ENCODE measurements around the gene S100A3.
A peak's percentile ranks its signal among the peaks of the same experiment; 100 is the strongest.
"Not testable (repeated sequence)": the region's sequence is repeated elsewhere in the genome, so short reads cannot be mapped to it uniquely, and the experiment has no call there.

S100A3 gene

GRCh38 chr1:153548722-153549688 is at the start of gene S100A3:
Gene S100A3, minus strand, starts transcription at chr1:153549258. Its CDS starts 773 bp downstream, at chr1:153548485.
- DNase-seq (ENCODE audit: low read depth in 2 of 2), result no peak

GRCh38 chr1:153598309-153599172 is 49.5 kb upstream of the S100A3 start:
- no peak for DNase-seq (ENCODE audit: low read depth in 2 of 2)

GRCh38 chr1:153597206-153597605 is 48.1 kb upstream of the S100A3 start:
- peak in 1 of 2 donors; percentile 17 for DNase-seq (ENCODE audit: low read depth in 2 of 2)

GRCh38 chr1:153592748-153593147 is 43.7 kb upstream of the S100A3 start:
- no peak for DNase-seq (ENCODE audit: low read depth in 2 of 2)

- DNase-seq (ENCODE audit: low read depth in 2 of 2), result no peak
Measured at GRCh38 chr1:153588482-153588881, 39.4 kb upstream of the S100A3 start.

GRCh38 chr1:153588033-153588432 is 39.0 kb upstream of the S100A3 start:
- not testable (repeated sequence) for DNase-seq (ENCODE audit: low read depth in 2 of 2)

GRCh38 chr1:153587314-153587713 is 38.3 kb upstream of the S100A3 start:
- no peak for DNase-seq (ENCODE audit: low read depth in 2 of 2)

- DNase-seq (ENCODE audit: low read depth in 2 of 2), result no peak
Measured at GRCh38 chr1:153586347-153586746, 37.3 kb upstream of the S100A3 start.

- no peak for DNase-seq (ENCODE audit: low read depth in 2 of 2)
Measured at GRCh38 chr1:153585006-153585405, 35.9 kb upstream of the S100A3 start.

GRCh38 chr1:153583976-153584375 is 34.9 kb upstream of the S100A3 start:
- no peak for DNase-seq (ENCODE audit: low read depth in 2 of 2)

- DNase-seq (ENCODE audit: low read depth in 2 of 2), result not testable (repeated sequence)
Measured at GRCh38 chr1:153583514-153583913, 34.5 kb upstream of the S100A3 start.

- not testable (repeated sequence) for DNase-seq (ENCODE audit: low read depth in 2 of 2)
Measured at GRCh38 chr1:153582836-153583235, 33.8 kb upstream of the S100A3 start.

GRCh38 chr1:153578936-153579335 is 29.9 kb upstream of the S100A3 start:
- no peak for DNase-seq (ENCODE audit: low read depth in 2 of 2)

- no peak for DNase-seq (ENCODE audit: low read depth in 2 of 2)
Measured at GRCh38 chr1:153578490-153578889, 29.4 kb upstream of the S100A3 start.

- DNase-seq (ENCODE audit: low read depth in 2 of 2), result no peak
Measured at GRCh38 chr1:153577624-153578051, 28.6 kb upstream of the S100A3 start.

GRCh38 chr1:153577138-153577537 is 28.1 kb upstream of the S100A3 start:
- DNase-seq (ENCODE audit: low read depth in 2 of 2), result no peak

GRCh38 chr1:153575497-153575896 is 26.4 kb upstream of the S100A3 start:
- DNase-seq (ENCODE audit: low read depth in 2 of 2), result not testable (repeated sequence)

GRCh38 chr1:153575081-153575491 is 26.0 kb upstream of the S100A3 start:
- not testable (repeated sequence) for DNase-seq (ENCODE audit: low read depth in 2 of 2)

- DNase-seq (ENCODE audit: low read depth in 2 of 2), result no peak
Measured at GRCh38 chr1:153573351-153573750, 24.3 kb upstream of the S100A3 start.

GRCh38 chr1:153572569-153573015 is 23.5 kb upstream of the S100A3 start:
- DNase-seq (ENCODE audit: low read depth in 2 of 2), result peak in 1 of 2 donors; percentile 51

- DNase-seq (ENCODE audit: low read depth in 2 of 2), result no peak
Measured at GRCh38 chr1:153571706-153572105, 22.6 kb upstream of the S100A3 start.

- no peak for DNase-seq (ENCODE audit: low read depth in 2 of 2)
Measured at GRCh38 chr1:153570874-153571273, 21.8 kb upstream of the S100A3 start.

Measured in stimulated activated CD8-positive, alpha-beta memory T cell treated with anti-CD3 and anti-CD28 coated beads, Interleukin-2, amount 100 ng/mL, for 48 hours (primary cell).